HG02884 (cell line): Measurements from ENCODE around the gene DCBLD2.

Experiments used
- ATAC-seq: cut with Tn5 transposase; IDR thresholded peaks from one replicate; pipeline ENCODE4 v1.9.1; 2021; ENCODE audit warnings: mild to moderate bottlenecking, moderate library complexity; ENCODE audit not compliant: unreplicated experiment

DCBLD2 gene

DNA sequence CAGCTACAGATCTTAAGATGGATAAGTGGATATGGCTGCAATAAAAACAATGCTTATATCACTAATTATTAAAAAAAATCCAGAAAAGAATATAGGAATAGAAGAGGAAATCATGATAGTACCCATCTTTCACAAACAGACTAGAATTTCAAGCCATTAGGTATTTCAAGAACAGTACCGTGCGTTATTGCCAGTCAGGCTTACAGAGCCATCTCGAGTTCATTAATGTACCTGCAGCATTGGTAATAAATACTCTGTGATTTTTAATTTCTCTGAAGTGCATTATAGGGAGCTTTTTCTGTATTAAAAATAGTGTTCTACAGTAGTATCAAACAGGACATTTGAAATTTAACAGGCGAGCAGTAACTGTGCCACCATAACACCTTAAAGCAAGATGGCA lies 102.7 kb downstream of the DCBLD2 start:
- ATAC-seq, result no peak

DNA sequence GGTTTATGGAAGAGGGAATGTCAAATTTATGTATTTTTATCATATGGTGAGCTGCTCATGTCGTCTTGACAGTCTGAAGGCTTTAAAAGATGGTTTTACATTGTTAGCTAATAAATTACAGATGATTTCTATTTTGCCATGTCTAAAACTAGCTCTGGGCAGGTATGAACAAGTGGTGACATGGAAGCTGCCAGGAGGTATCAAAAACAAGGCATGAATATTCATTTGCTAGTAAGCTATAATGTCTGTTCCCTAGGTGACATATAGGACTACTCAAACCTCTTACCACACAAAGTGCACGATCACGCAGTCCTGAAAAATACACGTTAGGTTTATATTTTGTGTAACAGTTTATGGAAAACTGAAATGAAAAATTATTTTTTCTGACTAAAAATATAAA lies 103.6 kb downstream of the DCBLD2 start:
- no peak for ATAC-seq

DNA sequence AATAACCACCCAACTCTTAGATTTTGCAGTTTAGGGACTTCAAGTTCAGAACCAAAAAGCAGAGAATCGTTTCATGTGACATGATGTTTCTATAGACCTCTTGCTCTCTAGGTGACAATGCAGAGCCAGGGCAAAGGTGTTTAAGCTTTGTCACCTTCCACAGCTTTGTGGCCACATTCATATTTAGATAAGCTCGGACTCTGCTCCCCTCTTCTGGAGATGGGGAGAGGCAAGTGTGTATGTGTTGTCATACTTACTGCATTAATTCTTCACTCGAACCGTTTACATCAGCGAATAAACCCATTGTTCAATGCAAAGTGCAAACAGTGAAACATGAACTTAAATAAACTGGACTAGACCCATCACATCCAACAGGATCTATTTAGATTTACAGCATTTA lies 105.2 kb downstream of the DCBLD2 start:
- no peak for ATAC-seq

DNA sequence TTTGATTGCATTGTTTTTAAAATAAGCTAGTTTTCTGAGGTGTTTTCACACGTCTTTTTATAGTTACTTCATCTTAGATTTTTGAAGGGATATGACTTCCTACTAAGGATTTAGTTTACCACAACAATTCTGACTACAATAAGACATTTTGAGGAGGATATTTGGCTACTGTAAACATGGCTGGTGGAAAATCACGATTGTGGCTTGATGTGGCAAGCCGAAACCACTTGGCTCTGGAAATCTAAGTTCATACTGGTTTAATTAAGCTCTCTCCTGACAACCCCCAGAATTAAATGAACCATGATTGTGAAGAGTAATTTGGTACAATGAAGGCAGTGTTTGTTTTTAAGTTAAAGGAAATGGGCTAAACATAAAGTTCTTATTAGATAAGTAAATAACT lies 107.5 kb downstream of the DCBLD2 start:
- ATAC-seq, result no peak

DNA sequence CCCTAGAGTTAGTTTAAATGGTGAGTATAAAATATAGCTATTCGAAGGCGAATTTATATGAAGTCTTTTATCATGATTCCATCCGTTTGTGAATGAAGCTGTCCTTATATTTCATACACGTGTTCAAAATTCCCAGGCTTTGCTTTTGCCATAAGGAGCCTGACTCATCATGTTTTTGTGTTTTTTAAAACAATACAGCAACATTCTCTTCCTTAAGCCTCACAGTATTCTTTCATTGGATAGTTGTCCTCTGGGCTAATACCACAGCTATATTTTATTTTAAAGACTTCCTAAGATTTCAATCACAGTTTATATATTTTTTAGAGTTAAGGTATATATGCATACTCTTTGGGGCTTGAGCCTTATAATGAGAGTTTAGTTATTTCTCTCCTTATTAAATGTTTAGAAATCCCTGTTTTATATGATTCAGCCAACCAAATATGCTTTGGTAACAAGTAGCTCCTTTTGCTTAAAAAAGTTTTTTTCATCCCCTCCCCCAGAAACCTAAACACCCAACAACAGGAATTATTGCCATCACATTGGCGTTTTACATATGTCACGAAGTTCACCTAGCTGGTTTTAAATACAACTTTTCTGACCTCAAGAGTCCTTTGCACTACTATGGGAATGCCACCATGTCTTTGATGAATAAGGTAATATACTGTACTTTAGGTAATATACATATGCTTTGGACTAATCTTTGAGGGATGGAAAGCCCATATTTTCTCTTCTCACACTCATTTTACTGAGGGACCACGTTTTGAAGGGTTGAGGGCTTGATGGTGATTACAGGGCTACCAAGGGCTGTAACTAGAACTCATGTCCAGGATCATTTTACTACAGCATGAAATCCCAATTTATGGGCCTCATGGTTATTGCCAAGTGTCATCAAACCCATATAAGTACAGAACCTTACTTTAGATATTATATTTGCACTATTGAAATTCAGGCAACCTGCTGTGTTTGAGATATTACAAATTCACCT lies 109.9 kb downstream of the DCBLD2 start:
- no peak for ATAC-seq

DNA sequence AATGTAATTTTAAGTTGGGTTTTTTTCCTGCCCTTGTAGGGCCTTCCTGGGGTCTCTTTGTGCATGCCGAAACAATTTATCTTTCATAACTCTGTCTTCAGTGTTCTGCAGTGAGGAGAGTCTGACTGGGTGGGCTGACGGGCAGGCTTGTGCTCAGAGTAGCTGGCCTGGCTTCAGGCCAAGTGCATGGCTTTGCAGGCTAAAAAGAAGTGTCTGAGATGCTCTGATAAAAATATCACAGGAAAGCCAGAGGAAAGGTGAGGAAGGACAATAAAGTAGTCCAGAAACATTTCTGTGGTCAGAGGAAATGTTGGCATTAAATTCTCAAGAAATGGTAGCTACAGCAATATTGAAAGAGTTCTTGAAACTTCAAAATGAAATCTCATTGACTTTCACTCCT lies 112.8 kb downstream of the DCBLD2 start:
- ATAC-seq, result no peak

DNA sequence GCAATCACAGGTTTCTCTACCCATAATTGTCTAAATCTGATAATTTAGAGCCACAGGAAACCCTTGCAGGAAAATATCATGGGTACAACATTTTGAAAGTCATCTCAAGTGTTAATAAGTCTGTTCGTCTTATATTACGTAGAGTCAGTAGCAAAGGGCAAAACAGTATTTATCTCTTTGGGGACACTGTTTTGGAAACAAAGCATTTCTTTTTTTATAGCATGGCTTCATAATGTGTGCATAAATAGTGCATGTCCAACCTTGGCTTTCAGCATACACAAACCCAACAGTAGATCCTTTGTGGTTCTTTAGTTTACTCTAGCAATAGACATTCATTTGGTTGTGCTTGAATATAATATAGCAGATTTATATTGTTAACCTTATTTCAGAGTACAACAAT lies 114.3 kb downstream of the DCBLD2 start:
- ATAC-seq, result no peak

DNA sequence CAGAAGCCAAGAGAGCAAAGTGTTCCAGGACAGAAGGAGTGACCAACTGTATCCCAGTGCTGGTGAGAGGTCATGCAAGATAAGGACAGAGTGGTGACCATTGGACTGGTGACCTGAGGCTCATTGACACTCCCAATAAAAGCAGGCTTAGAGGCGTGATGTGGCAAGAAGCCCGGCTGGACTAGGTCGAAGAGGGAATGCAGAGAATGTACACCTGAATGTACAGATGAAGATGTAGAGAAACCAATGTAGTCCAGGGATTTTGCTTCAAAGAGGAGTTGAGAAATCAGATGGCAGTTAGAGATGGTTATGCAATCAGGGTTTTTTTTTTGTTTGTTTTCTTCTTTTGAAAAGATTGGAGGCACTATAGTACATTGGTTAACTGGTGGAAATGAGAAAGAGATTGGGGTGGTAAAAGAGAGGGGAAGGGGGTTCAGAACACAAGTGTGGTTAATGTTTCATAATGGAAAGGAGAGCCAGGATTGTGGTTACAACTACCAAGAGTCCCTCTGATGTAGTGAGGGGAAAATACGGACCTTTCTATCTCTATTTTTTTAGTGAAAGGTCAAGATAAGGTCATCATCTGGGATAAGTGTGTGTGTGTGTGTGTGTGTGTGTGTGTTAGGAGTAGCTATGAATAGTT lies 115.0 kb downstream of the DCBLD2 start:
- ATAC-seq, result no peak

DNA sequence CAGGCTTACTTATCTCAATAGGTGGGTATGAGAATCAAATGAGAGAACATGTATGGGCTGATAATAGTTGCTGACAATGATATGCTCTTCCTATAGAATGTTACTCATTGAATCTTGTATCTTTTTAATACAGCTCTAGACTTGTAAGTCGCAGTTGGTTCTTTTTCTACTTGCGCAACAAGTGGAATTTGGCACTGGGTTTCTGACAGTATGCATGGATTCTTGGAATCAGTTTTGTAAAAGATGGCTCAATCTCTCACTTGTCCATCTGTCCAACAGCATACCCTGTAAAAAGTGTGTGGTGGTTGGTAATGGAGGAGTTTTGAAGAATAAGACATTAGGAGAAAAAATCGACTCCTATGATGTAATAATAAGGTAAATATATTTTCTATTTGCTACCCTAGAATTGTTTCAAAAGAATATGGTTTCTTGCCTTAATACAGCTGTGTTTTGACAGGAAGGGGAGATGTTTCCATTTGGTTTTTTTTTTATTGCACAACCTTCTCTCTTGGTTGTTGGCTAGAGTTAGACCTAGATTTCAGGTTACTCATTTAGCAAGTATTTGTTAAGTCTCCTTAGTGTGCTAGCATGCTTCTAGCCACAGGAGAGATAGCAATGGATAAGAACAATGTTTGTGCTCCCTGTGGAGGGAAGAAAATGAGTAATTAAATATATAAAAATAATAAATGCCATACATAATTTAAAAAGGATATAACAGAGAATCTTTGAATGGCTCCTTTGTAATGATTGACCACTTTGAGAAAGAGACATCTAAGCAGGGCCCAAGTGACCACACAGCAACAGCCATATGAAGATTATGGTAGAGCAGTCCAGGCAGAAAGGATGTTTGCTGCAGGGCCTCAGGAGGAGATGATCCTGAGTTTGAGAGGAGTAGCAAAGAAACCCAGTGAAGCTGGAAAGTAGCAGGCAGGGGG lies 116.6 kb downstream of the DCBLD2 start:
- ATAC-seq, result no peak

- ATAC-seq, result no peak
Measured at GRCh38 chr3:98784042-98784441, 117.5 kb downstream of the DCBLD2 start.

- ATAC-seq, result no peak
Measured at GRCh38 chr3:98782824-98783500, 118.5 kb downstream of the DCBLD2 start.

DNA sequence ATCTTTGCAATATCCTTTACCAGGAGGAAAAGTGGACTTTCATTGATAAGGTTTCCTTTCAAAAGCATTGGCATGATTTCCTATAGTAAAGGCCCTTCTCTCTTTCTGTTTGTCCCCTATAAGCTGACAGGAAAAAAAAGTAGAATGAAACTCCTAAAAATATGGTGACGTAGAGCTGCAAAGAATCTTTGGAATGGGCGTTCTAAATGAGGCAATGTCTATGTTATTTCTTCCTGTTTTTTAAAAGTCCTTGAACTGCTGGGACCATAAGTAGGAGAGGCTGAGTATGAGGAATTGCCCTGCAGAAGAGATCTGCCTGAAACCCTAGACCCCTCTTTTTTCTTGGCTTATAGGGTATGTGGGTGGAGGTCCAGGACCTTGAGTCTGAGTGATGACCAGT lies 121.2 kb downstream of the DCBLD2 start:
- no peak for ATAC-seq

GRCh38 chr3:98779541-98780335 lies 121.8 kb downstream of the DCBLD2 start:
- no peak for ATAC-seq

DNA sequence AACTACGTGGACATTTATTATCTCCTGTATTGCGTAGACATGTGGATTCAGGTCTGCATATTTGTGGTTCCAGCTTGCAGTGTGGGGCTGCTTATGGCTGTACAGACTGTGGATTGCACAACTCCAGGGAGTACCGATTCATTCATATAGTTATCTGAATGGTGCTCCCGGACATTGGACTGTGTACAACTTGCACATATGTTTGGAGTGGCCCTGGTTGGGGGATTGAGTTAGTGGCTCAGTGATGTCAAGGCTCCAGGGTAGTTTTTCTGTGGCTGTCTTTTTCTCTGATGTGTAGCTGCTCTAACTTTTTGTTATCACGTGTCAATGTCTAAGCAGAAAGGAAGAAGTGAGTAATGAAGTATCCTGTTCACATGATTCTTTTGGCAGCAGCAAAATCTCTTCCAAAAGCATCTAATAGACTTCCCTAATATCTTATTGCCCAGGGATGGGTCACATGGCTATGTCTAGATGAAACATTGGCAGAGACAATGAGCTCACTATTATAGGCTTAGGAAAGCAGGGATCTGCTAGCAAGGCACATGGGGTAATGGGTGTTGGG lies 122.6 kb downstream of the DCBLD2 start:
- ATAC-seq, result no peak

GRCh38 chr3:98778383-98778782 lies 123.1 kb downstream of the DCBLD2 start:
- ATAC-seq, result no peak

- no peak for ATAC-seq
Measured at GRCh38 chr3:98777801-98778220, 123.7 kb downstream of the DCBLD2 start.

- no peak for ATAC-seq
Measured at GRCh38 chr3:98777286-98777685, 124.2 kb downstream of the DCBLD2 start.

DNA sequence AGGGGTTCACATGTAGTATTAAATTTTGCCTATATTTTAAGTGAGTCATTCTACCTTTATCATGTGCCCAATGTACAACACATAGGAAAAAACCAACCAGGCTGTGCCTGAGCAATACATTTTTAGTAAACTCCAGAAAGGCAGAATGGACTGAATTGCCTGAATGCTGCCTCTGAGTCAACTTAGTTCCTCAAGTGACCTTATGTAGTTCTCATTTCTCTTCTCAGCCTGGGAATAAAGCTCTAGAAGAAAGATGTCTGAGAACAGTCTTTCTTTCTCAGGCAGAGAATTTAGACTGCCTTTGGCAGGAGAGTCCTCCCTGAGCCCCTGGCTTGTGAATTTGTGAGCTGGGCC lies 125.4 kb downstream of the DCBLD2 start:
- no peak for ATAC-seq

- peak; percentile 39 for ATAC-seq
Measured at GRCh38 chr3:98775459-98776139, 125.9 kb downstream of the DCBLD2 start.
